Measurements from ENCODE around the gene MEX3A. TPM values are rescaled to one million over a fixed set of nuclear protein-coding genes. Genes with fewer than 3 reads are reported as not detected.

MEX3A gene
- total and polyA plus RNA-seq, 2 of the 8 experiments (the other 6 are each of a cell fraction or from before 2014, with no cell fraction given), result 34.1 to 52.4 TPM

DNA sequence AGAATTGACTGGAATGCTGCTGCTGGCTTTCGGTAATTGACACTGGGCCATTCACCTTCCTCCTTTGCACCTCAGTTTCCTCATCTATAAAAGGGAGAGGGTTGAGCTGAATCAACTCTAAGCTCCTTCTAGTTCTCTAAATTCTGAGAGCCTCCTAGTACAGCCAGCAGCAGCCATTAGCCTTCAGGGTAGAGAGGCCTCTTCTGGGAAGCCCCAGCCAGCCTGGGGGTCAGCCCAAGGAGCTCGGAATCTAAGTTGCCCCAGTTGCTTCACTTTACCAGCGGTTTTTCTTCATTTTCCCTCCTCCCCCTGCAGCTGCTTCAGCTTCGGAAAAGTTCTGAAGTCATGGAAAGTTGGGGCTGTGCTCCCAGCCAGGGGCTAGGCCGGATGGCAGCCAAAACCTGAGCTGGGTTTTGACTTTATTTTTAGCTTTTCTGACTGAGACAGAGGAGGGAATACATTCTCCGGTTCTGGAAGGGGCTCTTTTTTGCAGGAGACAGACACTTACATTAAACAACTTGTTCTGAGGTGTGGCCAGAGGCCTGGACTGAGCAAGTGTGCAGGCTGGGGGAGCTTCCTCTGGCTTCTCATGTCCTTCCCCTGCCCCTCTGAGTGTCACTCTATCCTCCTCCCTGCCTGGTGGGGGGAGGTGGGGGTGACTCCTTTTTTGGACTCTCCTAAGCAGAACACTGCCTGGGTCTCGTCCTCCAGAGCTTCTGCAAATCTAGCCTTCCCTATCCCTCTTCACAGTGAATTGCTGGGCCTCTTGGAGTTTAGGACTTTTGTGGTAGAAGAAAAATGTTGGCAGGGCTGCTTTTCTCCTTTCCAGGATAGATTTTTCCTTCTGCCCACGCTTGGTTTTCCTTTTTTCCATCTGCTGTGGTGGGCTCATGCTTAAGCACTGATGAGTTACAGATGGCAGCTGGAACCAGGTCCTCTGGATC lies 46.7 kb upstream of the MEX3A start:
- Histone ChIP-seq H2AFZ (ENCODE audit: low read length) (no peak overlapping the region), H2BK120ac (replicated peaks; ENCODE audit: low read depth, low read length) (no peak overlapping the region), H4K5ac (ENCODE audit: insufficient read length, low read depth, low read length) (no peak overlapping the region), H2BK12ac (ENCODE audit: low read depth, low read length) (peak overlapping the region; percentile 88; the same call in 1 of the 2 replicates), H3K4me2 (ENCODE audit: insufficient read depth in 1 of 2, low read depth in 2 of 2, low read length in 2 of 2) (0 out of 4 replicates have a peak overlapping the region, but pooled peaks of 1 of the 2 experiments have one; percentile 3), H3K27me3 (replicated peaks in 1 of 4; ENCODE audit: control insufficient read depth in 3 of 4, extremely low read depth in 1 of 4, insufficient read depth in 3 of 4, low read length in 3 of 4) (no peaks in the 10 kb centered on the region), H2BK20ac (ENCODE audit: low read length) (no peak overlapping the region; the same call in 1 of the 2 replicates), H4K20me1 (replicated peaks in 1 of 2; ENCODE audit: control insufficient read depth in 1 of 2, insufficient read depth in 2 of 2, low read length in 2 of 2) (no peaks in the 10 kb centered on the region), H3K23me2 (ENCODE audit: low read depth, low read length) (no peaks in the 10 kb centered on the region), H2AK5ac (ENCODE audit: low read depth, low read length) (peak overlapping the region; percentile 7; the same call in 1 of the 2 replicates), H4K8ac (ENCODE audit: extremely low read depth, insufficient read depth, low read length) (no peak overlapping the region; the same call in 1 of the 2 replicates), H3K79me2 (ENCODE audit: control insufficient read depth in 1 of 2, insufficient read depth in 2 of 2, low read length in 2 of 2) (peaks cover 0 to 4% of the 10 kb centered on the region in 2 experiments; a peak in 1 of 4 replicates), H3K27ac (ENCODE audit: low read depth, low read length) (no peak overlapping the region), H3K9ac (replicated peaks in 1 of 4; ENCODE audit: extremely low read depth in 1 of 4, low read depth in 3 of 4, low read length in 3 of 4) (no peak overlapping the region; a peak in 1 of 7 replicates), H3K4ac (replicated peaks; ENCODE audit: insufficient read length, low read depth, low read length) (peak overlapping the region; percentile 5), H3K4me3 (ENCODE audit: extremely low read depth in 1 of 4, insufficient read depth in 2 of 4, low read depth in 3 of 4, low read length in 4 of 4) (no peak overlapping the region), H3K23ac (ENCODE audit: insufficient read length) (no peak overlapping the region), H3K56ac (replicated peaks; ENCODE audit: insufficient read length, low read depth, low read length) (no peak overlapping the region), H2BK15ac (ENCODE audit: low read length) (peak overlapping the region; percentile 6; the same call in 1 of the 2 replicates), H3K36me3 (ENCODE audit: control insufficient read depth in 2 of 4, insufficient read depth in 4 of 4, low read length in 3 of 4) (no peaks in the 10 kb centered on the region; a peak in 1 of 8 replicates), H3K79me1 (ENCODE audit: low read depth, low read length) (peaks cover 2% of the 10 kb centered on the region; the same call in 1 of the 2 replicates), H3K18ac (ENCODE audit: extremely low read depth, low read length) (peak overlapping the region; percentile 43; the same call in 1 of the 2 replicates), H2BK5ac (ENCODE audit: low read depth, low read length) (peak overlapping the region; percentile 89), H3K4me1 (replicated peaks in 1 of 4; ENCODE audit: control insufficient read depth in 3 of 4, insufficient read depth in 4 of 4, low read length in 3 of 4) (peaks cover 11 to 23% (median 14%) of the 10 kb centered on the region in 4 experiments), H4K91ac (replicated peaks; ENCODE audit: insufficient read length, low read length) (peak overlapping the region; percentile 44), H3K14ac (ENCODE audit: insufficient read length) (no peak overlapping the region), H3K9me3 (ENCODE audit: insufficient read depth in 2 of 2, low read depth in 1 of 2, low read length in 1 of 2) (no peaks in the 10 kb centered on the region)
- DNase-seq (ENCODE audit: low read depth in 1 of 2, low spot score in 2 of 2) (no peak), FAIRE-seq (no peak)
- WGBS, 2 experiments (ENCODE audit: extremely low coverage in 1 of 2, insufficient coverage in 1 of 2, insufficient read length in 1 of 2, insufficient replicate concordance in 2 of 2, low coverage in 1 of 2, low lambda C conversion rate in 2 of 2, missing lambda C conversion rate in 1 of 2), result 84% methylated on average over 8 of the region's 8 CpGs; no CpG with 5 or more reads in 1 of the 2 experiments
- POLR2A ChIA-PET (ENCODE audit: partially characterized antibody), result interaction anchor here (0.6 to 28.0 kb wide), 17 partner anchors 9 to 177 kb away, joined by 3 to 763 read pairs (median 4); partner anchors contain the start of genes ARHGEF2, LMNA, MEX3A and PMF1
- TF ChIP-seq NANOG (IDR thresholded peaks at IDR 0.05; ENCODE audit: insufficient read depth, low read depth, low read length, poor library complexity, severe bottlenecking), result no peak
- no peak for TF ChIP-seq PHF8 (conservative IDR thresholded peaks at IDR 0.05; ENCODE audit: low read depth, low read length)
- no peak for TF ChIP-seq KDM4A (IDR thresholded peaks at IDR 0.05; ENCODE audit: low read depth, low read length, severe bottlenecking)
- CTCF ChIA-PET (ENCODE audit: partially characterized antibody), result interaction anchor here (0.7 to 42.4 kb wide), 37 partner anchors 10 to 317 kb away, joined by 3 to 1994 read pairs (median 5); partner anchors contain the start of genes BGLAP, LAMTOR2, LMNA and MEX3A

All from H1 (cell line).